DLD1 (cell line): ENCODE results near the gene ASTN2.

Experiments
- in situ Hi-C: cut with HindIII; loops from 2 replicates; pipeline ENCODE4 v1.10.0; 2017; ENCODE audit warnings: low sequenced_read_pairs

The ASTN2 gene

GRCh38 chr9:116419181-116419580 is 995.7 kb downstream of the ASTN2 start:
- in situ Hi-C loops, result no loop called here

GRCh38 chr9:116417464-116417863 is 997.4 kb downstream of the ASTN2 start:
- in situ Hi-C loops, result no loop called here

- in situ Hi-C loops, result no loop called here
Observed at GRCh38 chr9:116416421-116416820, 998.4 kb downstream of the ASTN2 start.

- in situ Hi-C loops, result no loop called here
Observed at GRCh38 chr9:116414374-116414773, 1000.5 kb downstream of the ASTN2 start.

- in situ Hi-C loops, result no loop called here
Observed at GRCh38 chr9:116411506-116411905, 1003.4 kb downstream of the ASTN2 start.

GRCh38 chr9:116409638-116410037 is 1005.2 kb downstream of the ASTN2 start:
- in situ Hi-C loops, result no loop called here

GRCh38 chr9:116409129-116409528 is 1005.7 kb downstream of the ASTN2 start:
- in situ Hi-C loops, result no loop called here

GRCh38 chr9:116406469-116406868 is 1008.4 kb downstream of the ASTN2 start:
- in situ Hi-C loops, result no loop called here

GRCh38 chr9:116405321-116405720 is 1009.5 kb downstream of the ASTN2 start:
- in situ Hi-C loops, result no loop called here

GRCh38 chr9:116404228-116404627 is 1010.6 kb downstream of the ASTN2 start:
- in situ Hi-C loops, result no loop called here

- in situ Hi-C loops, result no loop called here
Observed at GRCh38 chr9:116403171-116403570, 1011.7 kb downstream of the ASTN2 start.

GRCh38 chr9:116395699-116396037 is 1019.2 kb downstream of the ASTN2 start:
- in situ Hi-C loops, result no loop called here

GRCh38 chr9:116394894-116395698 is 1019.8 kb downstream of the ASTN2 start:
- in situ Hi-C loops, result no loop called here

GRCh38 chr9:116394070-116394469 is 1020.8 kb downstream of the ASTN2 start:
- in situ Hi-C loops, result no loop called here

GRCh38 chr9:116393198-116393597 is 1021.7 kb downstream of the ASTN2 start:
- in situ Hi-C loops, result no loop called here

- in situ Hi-C loops, result no loop called here
Observed at GRCh38 chr9:116391306-116391900, 1023.5 kb downstream of the ASTN2 start.

- in situ Hi-C loops, result no loop called here
Observed at GRCh38 chr9:116390303-116391228, 1024.3 kb downstream of the ASTN2 start.

- in situ Hi-C loops, result no loop called here
Observed at GRCh38 chr9:116389541-116390302, 1025.1 kb downstream of the ASTN2 start.

- in situ Hi-C loops, result no loop called here
Observed at GRCh38 chr9:116387934-116388698, 1026.7 kb downstream of the ASTN2 start.

- in situ Hi-C loops, result no loop called here
Observed at GRCh38 chr9:116383936-116384335, 1030.9 kb downstream of the ASTN2 start.
